Stimulated activated memory B cell treated with anti-CD40 and anti-IgM and Interleukin-4, amounts not matched to agents 10 μg/mL and 1 μg/mL and 100 μg/mL, for 72 hours (primary cell): ENCODE data around the gene SATB2.

Experiments
- ATAC-seq: fragments of 150-1000 bp; cut with Tn5 transposase; 2 replicates; pipeline ENCODE4 v1.10.0; 2021
- H3K27ac Mint-ChIP-seq: one replicate; pipeline ENCODE4 v1.8.0; 2022; ENCODE audit warnings: mild to moderate bottlenecking, mixed read lengths
- H3K27me3 Mint-ChIP-seq: one replicate; pipeline ENCODE4 v1.8.0; 2022; ENCODE audit warnings: mixed read lengths
- H3K36me3 Mint-ChIP-seq: one replicate; pipeline ENCODE4 v1.8.0; 2022; ENCODE audit warnings: mixed read lengths
- H3K4me1 Mint-ChIP-seq: one replicate; pipeline ENCODE4 v1.8.0; 2022; ENCODE audit warnings: mixed read lengths
- H3K4me3 Mint-ChIP-seq: one replicate; pipeline ENCODE4 v1.8.0; 2022; ENCODE audit warnings: mild to moderate bottlenecking, moderate library complexity, mixed read lengths
- H3K9me3 Mint-ChIP-seq: one replicate; pipeline ENCODE4 v1.8.0; 2022; ENCODE audit warnings: mixed read lengths

The SATB2 gene

GRCh38 chr2:199409759-199410529 is 47.8 kb downstream of the SATB2 start:
- Mint-ChIP-seq H3K36me3 (no peaks in the 10 kb centered on the region), H3K27me3 (no peaks in the 10 kb centered on the region), H3K4me3 (no peak overlapping the region), H3K27ac (no peak overlapping the region), H3K9me3 (no peaks in the 10 kb centered on the region), H3K4me1 (no peaks in the 10 kb centered on the region)
- no peak for ATAC-seq

- Mint-ChIP-seq H3K4me1 (no peaks in the 10 kb centered on the region), H3K9me3 (no peaks in the 10 kb centered on the region), H3K27ac (no peak overlapping the region), H3K27me3 (no peaks in the 10 kb centered on the region), H3K36me3 (no peaks in the 10 kb centered on the region), H3K4me3 (no peak overlapping the region)
- no peak for ATAC-seq
Measured at GRCh38 chr2:199407421-199407820, 50.3 kb downstream of the SATB2 start.

DNA sequence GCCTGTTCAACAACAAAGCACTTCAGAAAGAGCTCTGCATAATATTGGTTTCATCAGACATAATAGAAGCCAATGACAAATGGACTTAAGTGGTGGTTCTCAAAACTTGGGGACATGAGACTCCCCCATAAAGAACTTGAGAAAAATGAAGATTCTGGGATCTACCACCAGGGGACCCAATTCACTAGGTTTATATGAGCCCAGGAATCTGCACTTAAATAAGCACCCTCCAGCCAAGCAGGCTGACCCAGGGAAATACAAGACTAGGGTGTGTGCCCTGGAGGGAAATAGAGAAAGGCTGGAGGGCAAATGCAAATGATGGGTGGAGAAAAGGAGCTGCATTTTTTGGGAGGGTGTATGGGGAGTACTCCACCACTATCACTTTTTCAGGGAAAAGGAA is 52.5 kb downstream of the SATB2 start:
- no peaks in the 10 kb centered on the region for H3K9me3 Mint-ChIP-seq
- ATAC-seq: no peak
- no peaks in the 10 kb centered on the region for H3K36me3 Mint-ChIP-seq
- H3K27ac Mint-ChIP-seq: no peak overlapping the region
- no peaks in the 10 kb centered on the region for H3K4me1 Mint-ChIP-seq
- no peak overlapping the region for H3K4me3 Mint-ChIP-seq
- no peaks in the 10 kb centered on the region for H3K27me3 Mint-ChIP-seq

DNA sequence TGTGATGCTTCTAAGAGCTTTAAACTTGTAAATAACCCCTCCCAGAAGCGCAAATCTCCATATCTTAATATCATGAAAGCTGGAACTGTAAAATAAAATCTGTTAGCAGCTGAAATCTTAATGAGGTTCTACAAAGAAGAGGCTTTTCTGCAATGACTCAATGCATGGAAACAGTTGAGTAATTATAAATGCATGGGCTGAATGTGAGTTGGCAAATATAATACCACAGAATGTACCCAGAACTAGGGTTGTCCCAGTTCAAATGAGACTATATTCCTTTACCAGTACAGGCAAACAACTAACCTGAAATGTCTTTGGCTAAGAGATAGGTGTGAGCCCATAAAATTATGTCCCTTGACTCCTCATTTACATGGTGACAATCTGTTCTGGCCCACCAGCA is 52.9 kb downstream of the SATB2 start:
- Mint-ChIP-seq H3K9me3 (no peaks in the 10 kb centered on the region), H3K27me3 (no peaks in the 10 kb centered on the region), H3K27ac (no peak overlapping the region), H3K4me3 (no peak overlapping the region), H3K4me1 (no peaks in the 10 kb centered on the region), H3K36me3 (no peaks in the 10 kb centered on the region)
- ATAC-seq: no peak

- no peaks in the 10 kb centered on the region for H3K4me1 Mint-ChIP-seq
- H3K36me3 Mint-ChIP-seq: no peaks in the 10 kb centered on the region
- H3K4me3 Mint-ChIP-seq: no peak overlapping the region
- no peaks in the 10 kb centered on the region for H3K27me3 Mint-ChIP-seq
- ATAC-seq: no peak
- no peak overlapping the region for H3K27ac Mint-ChIP-seq
- no peaks in the 10 kb centered on the region for H3K9me3 Mint-ChIP-seq
Measured at GRCh38 chr2:199395311-199395710, 62.4 kb downstream of the SATB2 start.

DNA sequence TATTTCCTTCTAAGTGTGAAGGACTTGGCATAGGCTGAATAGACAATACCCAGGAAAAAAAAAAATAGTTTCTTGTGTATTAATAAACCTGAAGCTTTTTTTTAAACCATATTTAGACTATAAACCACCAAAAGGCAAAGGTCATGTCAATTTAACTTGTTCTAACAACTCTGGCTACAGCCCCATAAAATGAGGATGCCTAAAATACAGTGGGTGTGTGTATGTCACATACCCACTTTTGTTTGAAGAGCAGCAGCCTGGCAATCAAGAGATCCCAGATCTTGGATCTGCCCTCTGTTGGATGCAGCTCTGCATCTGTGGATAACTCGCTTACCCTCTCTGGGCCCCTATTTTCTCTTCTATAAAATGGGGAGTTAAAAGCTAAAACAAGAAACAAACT is 65.4 kb downstream of the SATB2 start:
- Mint-ChIP-seq H3K27me3 (no peaks in the 10 kb centered on the region), H3K4me1 (no peaks in the 10 kb centered on the region), H3K9me3 (no peaks in the 10 kb centered on the region), H3K4me3 (no peak overlapping the region), H3K36me3 (no peaks in the 10 kb centered on the region), H3K27ac (no peak overlapping the region)
- no peak for ATAC-seq

DNA sequence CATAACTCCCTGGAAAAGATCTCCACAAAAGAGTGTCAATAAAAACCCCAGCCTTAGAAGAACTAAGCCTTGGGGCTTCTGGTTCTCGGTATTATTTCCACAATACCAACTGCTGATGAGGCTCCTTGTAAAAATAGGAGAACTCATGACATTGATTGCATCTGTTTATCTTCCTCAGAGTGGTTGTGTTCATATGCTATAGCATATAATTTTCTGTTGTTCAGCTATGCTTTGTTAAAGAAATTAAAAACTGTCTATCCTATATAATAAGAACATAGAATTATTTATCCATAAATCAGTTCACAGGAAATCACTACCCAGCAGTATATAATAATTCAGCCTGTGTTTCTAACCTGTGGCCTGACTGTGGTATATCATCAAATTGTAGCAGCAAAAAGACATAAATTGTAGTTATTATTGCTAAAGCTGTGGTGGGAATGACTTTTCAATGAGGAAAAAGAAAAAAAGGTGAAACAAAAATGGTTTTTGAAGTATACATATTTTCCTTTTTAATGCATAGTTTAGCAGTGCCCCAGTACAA is 68.9 kb downstream of the SATB2 start:
- H3K27ac Mint-ChIP-seq: no peak overlapping the region
- H3K36me3 Mint-ChIP-seq: no peaks in the 10 kb centered on the region
- H3K4me1 Mint-ChIP-seq: no peaks in the 10 kb centered on the region
- no peaks in the 10 kb centered on the region for H3K27me3 Mint-ChIP-seq
- no peak overlapping the region for H3K4me3 Mint-ChIP-seq
- ATAC-seq: no peak
- H3K9me3 Mint-ChIP-seq: no peaks in the 10 kb centered on the region

- no peak for ATAC-seq
- Mint-ChIP-seq H3K4me3 (no peak overlapping the region), H3K27ac (no peak overlapping the region), H3K4me1 (no peaks in the 10 kb centered on the region), H3K36me3 (no peaks in the 10 kb centered on the region), H3K9me3 (no peaks in the 10 kb centered on the region), H3K27me3 (no peaks in the 10 kb centered on the region)
Measured at GRCh38 chr2:199384043-199384442, 73.7 kb downstream of the SATB2 start.

- H3K4me3 Mint-ChIP-seq: no peak overlapping the region
- no peak overlapping the region for H3K27ac Mint-ChIP-seq
- no peaks in the 10 kb centered on the region for H3K27me3 Mint-ChIP-seq
- no peak for ATAC-seq
- H3K9me3 Mint-ChIP-seq: no peaks in the 10 kb centered on the region
- H3K4me1 Mint-ChIP-seq: no peaks in the 10 kb centered on the region
- H3K36me3 Mint-ChIP-seq: no peaks in the 10 kb centered on the region
Measured at GRCh38 chr2:199383021-199383420, 74.7 kb downstream of the SATB2 start.

GRCh38 chr2:199382091-199382490 is 75.6 kb downstream of the SATB2 start:
- ATAC-seq: no peak
- Mint-ChIP-seq H3K4me3 (no peak overlapping the region), H3K4me1 (no peaks in the 10 kb centered on the region), H3K27me3 (no peaks in the 10 kb centered on the region), H3K36me3 (no peaks in the 10 kb centered on the region), H3K9me3 (no peaks in the 10 kb centered on the region), H3K27ac (no peak overlapping the region)

GRCh38 chr2:199381531-199381930 is 76.2 kb downstream of the SATB2 start:
- Mint-ChIP-seq H3K36me3 (no peaks in the 10 kb centered on the region), H3K4me3 (no peak overlapping the region), H3K9me3 (no peaks in the 10 kb centered on the region), H3K27me3 (no peaks in the 10 kb centered on the region), H3K27ac (no peak overlapping the region), H3K4me1 (no peaks in the 10 kb centered on the region)
- ATAC-seq: no peak

DNA sequence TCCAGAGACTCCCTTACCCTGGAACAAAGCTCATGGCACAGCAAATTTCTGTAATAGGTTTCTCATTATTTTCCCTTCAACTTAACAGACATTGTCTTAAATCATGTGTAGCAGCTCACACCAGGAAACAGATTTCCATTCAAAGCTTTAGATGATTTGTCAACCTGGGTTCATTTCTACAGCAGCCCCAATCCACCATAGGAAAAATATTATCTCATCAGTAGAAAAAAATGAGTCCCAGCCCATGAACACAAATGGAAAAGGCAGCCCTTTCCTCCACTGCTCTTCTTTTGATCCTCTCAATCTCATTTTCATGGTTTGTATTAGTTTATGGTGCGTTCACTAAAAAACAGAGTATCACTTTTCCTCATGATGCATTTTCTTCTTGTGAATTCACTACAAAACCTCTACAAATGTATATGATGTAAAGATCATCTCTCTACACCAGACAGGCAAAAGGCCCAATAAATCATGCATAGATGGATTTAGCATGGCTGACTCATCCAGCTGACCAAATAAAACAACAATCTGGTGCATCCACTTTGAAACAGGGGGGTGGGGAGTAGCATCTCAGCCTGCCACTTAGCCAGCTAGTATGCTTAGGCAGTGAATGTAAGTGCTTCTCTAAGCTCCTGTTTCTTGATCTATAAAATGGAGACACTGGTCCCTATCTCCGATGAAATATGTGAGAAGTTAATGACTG is 78.6 kb downstream of the SATB2 start:
- Mint-ChIP-seq H3K9me3 (no peaks in the 10 kb centered on the region), H3K27ac (no peak overlapping the region), H3K27me3 (no peaks in the 10 kb centered on the region), H3K4me1 (no peaks in the 10 kb centered on the region), H3K4me3 (no peak overlapping the region), H3K36me3 (no peaks in the 10 kb centered on the region)
- no peak for ATAC-seq

DNA sequence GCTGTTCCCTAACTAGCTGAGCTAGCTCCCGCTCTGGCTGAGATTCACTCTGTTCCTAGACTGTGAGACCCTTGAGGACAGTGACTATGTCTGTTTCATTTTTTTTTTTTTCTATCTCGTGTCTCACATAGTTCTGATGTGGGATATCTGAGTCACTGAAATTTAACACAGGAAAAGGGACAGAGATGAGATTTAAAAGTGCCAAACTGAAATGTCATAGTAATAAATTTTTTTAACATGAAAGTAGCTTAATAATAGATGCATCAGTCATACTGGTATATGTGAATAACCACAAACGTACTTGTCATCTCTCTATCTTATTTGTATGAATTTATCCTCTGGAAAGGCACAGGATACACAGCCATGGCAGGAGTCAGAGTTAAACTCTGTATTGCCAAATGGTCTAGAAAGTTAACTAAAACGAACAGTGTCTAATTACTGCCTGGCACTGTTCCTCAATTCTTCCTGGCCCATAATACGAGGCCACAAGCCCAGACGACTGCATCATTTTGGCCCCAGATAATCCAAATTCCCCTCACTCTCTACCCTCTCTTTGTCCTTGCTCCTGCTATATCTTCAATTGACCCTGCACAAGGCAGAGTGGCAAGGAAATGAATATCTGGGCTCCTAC is 87.5 kb downstream of the SATB2 start:
- Mint-ChIP-seq H3K4me3 (no peak overlapping the region), H3K4me1 (no peaks in the 10 kb centered on the region), H3K27ac (no peak overlapping the region), H3K36me3 (no peaks in the 10 kb centered on the region), H3K27me3 (peaks cover 6% of the 10 kb centered on the region), H3K9me3 (no peaks in the 10 kb centered on the region)
- ATAC-seq: no peak

DNA sequence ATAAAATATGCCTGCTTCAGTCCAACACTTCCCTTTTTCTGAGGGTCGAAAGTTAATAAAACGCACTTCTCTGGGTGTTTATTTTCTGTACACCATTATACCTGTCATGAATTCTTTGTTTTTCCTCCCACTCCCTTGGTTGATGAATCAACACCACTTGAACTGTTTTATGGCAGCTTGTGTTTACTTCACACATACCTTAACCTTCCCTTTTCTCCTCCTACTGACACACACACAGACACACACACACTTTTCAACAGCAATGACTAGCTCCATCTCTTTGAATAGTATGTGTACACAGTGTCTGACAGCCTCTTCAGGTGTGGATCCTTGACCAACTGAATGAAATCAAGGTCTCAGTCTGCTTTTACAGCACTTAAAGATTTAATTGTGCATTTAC is 91.3 kb downstream of the SATB2 start:
- Mint-ChIP-seq H3K36me3 (no peaks in the 10 kb centered on the region), H3K27me3 (peaks cover 6% of the 10 kb centered on the region), H3K27ac (no peak overlapping the region), H3K4me1 (no peaks in the 10 kb centered on the region), H3K9me3 (no peaks in the 10 kb centered on the region), H3K4me3 (no peak overlapping the region)
- ATAC-seq: no peak

GRCh38 chr2:199364153-199364552 is 93.6 kb downstream of the SATB2 start:
- Mint-ChIP-seq H3K4me3 (no peak overlapping the region), H3K36me3 (no peaks in the 10 kb centered on the region), H3K27ac (no peak overlapping the region), H3K27me3 (peaks cover 6% of the 10 kb centered on the region), H3K4me1 (no peaks in the 10 kb centered on the region), H3K9me3 (no peaks in the 10 kb centered on the region)
- no peak for ATAC-seq

DNA sequence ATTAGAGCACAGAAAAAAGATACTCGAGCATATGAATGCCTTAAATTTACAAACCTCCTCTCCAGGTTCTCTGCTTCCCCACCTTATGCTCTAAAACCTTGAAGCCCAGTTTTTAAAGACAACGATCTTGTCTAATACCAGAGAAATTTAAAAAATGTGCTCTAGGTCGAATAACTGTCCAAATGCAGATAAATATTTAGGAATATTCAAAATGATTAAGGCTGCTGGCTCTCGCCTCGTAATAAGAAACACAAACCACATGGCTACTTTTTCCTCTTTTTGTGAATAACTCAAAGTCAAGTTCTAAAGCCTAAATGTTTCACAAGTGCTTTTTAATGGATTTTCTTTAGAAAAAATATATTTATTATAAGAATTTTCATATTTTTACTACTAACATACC is 101.3 kb downstream of the SATB2 start:
- Mint-ChIP-seq H3K9me3 (no peaks in the 10 kb centered on the region), H3K27me3 (peaks cover 8% of the 10 kb centered on the region), H3K27ac (no peak overlapping the region), H3K4me1 (no peaks in the 10 kb centered on the region), H3K4me3 (no peak overlapping the region), H3K36me3 (no peaks in the 10 kb centered on the region)
- ATAC-seq: no peak
